AG08396 (cell line): ENCODE results near the gene TOX2.

Experiments
- DNase-seq: peaks from one replicate; pipeline ENCODE4 v3.0.0; 2012; ENCODE audit warnings: low spot score, mixed read lengths

The TOX2 gene

DNA sequence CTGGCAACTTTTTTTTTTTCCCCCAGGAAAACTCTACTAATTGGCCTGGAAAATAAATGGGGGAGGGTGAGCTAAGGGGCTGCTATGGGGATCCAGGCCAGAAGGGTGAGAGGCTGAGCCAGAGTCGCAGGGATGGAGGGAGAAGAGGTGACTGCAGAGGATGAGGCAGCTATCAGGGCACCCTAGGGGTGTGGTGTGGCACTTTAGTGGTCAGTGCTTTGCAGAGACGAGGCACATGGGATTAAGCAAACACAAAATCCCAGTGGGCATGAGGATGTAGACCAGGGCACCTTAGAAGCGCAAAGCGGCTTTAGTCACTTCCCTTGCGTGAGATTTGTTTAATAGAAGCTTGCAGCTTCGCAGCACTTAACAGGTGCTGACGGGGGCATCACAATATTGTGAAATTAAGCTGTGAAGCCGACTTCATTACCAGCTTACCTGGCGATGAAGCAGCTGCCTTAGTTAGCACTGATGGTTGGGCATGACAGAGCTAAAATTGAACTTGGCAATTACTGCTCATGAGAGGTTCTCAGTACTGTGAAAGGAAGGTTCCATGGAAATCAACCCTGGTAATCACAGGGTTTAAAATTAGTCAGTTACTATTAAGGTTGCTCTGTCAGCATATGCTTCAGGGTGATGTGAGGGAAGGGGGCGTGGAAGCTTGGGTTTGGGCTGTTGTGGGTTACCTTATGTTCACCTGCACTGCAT is 26.0 kb downstream of the TOX2 start:
- no peak for DNase-seq

DNA sequence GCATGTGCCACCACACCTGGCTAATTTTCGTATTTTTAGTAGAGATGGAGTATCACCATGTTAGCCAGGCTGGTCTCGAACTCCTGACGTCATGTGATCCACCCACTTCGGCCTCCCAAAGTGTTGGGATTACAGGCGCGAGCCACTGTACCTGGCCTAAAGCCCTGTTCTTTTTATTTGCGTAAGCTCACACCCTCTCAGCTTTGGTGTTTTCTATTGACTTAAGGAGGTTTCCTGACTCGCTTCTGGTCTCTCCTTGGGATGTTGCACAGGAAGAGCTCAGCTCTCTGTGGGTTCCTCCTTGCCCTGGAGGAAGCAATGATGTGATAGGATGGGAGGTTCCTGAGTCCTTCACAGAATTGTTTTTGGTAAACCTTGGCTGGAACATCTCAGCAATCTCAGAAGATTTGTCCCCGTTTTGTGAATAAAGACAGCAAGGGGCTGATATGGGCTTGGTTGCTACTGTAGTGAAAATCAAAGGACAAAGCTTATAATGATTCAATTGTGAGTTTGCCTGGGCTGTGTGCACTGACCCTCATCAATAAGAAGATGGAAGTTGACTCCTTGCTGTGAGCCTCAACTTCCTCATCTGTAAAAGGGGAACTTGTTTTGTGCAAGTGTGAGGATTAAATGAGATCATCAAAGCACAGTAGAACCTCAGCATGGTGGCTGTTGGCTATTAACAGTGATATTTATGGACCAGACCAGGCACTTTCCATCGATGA is 27.0 kb downstream of the TOX2 start:
- DNase-seq: no peak

DNA sequence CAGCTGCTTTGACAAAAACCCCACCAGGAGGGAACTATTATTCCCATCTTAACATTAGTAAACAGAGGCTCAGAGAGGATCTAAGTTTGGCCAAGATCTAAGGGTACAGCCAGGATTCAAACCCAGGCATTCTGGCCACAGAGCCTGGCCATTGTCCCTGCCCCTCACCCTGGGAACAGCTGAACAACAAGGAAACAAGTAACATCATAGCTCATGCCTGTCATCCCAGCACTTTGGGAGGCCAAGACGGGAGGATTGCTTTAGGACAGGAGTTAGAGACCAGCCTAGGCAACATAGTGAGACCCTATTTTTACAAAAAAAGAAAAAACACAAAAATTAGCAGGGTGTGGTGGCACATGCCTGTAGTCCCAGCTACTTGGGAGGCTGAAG is 27.5 kb downstream of the TOX2 start:
- no peak for DNase-seq

DNA sequence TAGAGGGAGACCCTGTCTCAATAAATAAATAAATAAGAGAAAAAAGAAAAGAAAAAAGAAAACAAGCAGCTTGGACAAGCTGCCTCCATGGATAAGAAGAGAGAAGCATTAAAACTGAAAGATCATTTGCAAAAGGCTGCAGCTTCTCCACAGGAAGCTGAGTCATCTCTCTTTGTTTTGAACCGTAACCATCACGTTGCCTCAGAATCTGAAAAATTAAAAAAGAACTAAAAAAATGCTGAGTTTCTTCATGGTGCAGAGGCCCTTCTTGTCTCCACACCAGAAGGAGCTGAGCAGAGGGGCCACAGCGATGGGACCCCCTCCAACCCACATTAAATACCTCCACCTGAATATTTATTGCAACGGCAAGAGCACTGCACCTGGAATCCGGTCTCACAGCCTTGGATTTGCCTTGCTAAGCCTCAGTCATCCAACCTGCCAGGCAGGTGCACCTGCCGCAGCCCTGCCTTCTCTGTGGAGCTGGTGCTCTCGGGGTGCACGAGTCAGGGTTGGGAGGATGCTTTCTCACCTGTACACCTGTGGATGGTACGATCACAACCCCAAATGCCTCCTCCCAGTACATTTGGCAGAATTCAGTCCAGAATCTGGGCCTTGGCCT is 28.1 kb downstream of the TOX2 start:
- peak; percentile 74 for DNase-seq

DNA sequence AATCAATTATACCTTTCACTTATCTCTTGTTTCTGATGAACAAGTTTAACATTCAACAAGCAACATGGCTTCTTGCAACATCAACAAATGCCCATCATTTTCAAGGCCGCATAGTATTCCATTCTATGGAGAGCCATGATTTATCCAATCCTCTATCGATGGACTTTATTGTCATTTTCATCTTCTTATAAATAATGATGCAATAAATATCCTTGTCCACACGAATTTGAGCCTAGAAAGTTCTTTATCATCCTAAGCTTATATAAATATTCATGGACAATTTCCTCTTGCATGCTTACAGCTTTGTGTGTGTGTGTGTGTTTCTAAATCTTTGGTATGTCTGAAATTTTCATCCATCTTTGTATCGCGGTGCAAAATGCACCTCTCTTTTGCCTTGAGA is 29.1 kb downstream of the TOX2 start:
- DNase-seq: no peak

DNA sequence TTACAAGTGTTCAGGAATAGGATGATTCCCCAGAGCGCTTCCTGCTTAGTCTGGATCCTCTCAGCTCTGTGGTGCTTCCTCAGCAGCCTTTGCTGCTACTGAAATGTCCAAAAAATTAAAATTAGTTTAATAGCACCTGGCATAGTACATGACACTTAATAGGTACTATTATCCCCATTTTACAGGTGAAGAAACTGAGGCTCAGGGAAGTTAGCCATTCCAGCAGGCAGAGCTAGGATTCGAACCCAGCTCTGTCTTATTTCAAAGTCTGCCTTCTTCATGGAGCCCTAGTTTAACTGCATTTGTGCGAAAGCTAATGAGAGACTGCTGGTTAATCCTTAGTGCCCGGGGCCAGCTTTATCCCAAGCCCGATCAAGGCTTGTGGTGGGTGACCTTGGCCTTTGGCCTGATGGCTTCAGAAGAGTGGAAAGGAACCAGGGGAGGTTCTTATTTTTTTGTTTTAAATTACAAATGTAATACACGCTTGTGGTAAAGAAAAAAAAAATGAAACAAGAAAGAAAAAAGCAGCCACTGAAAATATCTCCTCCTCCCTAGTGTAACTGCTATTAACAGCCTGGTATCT is 30.1 kb downstream of the TOX2 start:
- DNase-seq: no peak

DNA sequence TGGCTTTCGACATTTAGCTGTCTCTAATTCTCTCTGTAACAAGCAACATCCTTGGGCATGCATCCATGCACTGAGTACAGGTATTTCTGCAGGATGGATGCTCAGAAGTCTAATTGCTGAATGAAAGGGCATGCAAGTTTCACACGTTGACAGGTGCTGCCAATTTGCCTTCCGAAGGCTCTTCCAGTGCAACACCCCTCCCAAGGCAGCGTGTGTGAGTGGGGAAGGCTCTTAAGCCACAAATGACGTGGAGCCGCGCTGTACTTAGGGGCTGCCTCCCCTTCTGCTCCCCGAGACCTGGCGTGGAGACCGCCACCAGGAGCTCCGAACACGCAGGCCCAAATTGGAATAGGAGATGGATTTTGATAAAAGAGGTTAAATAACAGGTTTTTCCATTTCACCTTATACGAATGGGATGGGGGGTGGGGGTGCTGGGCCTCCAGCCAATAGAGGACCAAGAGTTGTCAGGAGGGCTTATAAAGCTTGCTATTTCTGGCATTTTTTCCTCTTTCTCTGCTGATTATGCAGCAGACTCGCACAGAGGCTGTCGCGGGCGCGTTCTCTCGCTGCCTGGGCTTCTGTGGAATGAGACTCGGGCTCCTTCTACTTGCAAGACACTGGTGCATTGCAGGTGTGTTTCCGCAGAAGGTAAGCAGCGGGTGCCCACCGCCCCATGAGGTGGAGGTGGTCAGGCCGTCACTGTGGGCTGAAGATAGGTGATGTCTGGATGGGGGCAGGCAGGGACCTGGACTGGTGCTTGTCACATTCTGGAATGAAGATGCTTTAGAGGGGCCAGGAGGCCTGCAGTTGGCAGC is 30.9 kb downstream of the TOX2 start:
- no peak for DNase-seq

DNA sequence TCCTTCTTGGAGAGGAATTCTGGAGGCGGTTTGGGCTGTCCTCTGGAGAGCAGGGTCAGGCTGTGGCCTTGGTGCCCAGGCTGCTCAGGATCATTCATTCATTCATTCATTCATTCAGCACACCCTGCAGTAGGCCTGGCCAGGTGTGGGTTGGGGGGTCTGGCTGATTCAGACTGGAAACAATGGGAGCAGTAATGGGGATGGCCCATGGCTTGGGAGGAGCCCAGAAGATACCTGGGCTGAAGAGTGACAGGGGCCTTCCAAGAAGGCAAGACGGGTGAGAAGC is 31.5 kb downstream of the TOX2 start:
- DNase-seq: no peak

DNA sequence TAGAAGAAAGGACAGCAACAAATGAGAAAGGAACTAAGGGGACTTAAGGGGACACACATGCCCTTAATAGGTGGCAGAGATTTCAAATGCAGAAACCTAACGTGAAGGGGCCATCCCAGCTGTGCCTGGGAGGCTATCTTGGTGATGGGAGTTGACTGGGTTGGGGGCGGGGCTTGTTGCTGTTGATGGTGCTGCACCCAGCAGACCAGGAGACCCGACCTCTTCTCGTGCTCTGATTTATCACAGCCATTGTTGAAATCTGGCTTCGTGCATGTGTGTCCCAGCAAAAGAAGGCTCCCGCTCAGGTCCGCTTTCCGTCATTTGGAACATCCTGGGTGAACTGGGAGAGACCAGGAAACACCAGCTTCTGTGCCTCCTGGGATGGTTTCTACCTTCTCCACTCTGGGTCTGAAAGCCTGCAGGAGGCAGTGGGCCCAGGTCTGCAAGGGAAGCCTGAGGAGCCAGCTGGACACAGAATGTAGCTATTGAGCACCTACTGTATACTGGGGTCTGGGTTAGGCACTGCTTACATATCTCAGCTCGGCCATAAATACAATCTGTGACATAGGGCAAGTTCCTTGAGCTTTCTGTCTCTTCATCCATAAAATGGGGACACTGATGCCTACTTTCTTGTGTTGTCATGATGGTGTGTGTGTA is 32.1 kb downstream of the TOX2 start:
- DNase-seq: no peak

DNA sequence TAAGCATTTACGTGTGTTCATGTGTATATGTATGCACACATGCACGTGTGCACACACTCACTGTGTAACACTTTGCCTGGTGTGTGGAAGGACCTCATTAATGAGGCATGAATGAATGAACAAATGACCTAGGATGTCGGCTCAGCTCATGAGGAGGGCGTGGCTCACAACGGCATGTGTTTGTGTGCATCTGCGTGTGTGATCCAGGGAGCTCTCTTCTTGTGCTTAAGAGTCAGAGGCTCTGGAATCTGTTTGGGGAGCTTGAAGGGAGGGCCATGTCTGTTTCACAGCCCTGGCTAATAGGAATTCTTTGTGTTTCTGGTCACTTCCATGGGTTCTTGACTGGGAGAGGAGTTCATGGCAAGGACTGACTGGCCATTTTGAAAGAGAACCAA is 32.7 kb downstream of the TOX2 start:
- DNase-seq: no peak

DNA sequence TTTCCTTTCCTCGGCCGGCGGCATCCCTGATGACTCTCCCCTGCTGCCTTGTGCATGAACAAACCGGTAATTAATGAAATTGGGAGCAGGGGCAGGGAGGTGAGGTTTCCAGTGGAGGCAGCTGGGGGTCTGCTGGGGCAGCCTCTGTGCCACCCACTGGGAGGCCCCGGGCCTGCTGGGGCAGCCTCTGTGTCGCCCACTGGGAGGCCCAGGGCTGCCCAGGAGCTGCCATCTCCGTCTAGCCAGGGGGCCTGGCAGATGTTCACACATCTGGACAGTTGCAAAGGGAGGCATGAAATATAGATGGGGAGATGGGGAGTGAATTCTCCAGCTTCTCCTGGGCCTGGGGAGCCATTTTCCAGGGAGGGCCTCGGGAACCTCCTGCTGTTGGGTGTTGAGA is 33.8 kb downstream of the TOX2 start:
- DNase-seq: no peak

DNA sequence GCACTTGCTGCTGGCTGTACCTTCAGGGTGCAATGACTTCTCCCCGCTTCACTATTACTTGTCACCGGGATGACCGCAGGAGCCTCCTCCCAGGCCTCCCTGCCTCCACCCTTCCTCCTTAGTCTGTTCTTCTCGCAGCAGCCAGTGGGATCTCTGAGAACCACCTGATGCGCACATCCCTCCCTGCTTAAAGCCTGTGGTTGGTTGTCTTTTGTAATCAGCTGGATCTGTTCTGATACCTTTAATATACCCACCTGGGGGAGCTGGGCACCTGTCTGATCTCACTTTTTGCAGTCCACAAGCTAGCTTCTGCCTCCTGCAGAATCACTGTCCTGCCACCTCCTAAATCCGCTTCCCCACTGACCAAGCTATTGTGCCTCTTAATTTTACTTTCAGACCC is 34.6 kb downstream of the TOX2 start:
- DNase-seq: no peak

DNA sequence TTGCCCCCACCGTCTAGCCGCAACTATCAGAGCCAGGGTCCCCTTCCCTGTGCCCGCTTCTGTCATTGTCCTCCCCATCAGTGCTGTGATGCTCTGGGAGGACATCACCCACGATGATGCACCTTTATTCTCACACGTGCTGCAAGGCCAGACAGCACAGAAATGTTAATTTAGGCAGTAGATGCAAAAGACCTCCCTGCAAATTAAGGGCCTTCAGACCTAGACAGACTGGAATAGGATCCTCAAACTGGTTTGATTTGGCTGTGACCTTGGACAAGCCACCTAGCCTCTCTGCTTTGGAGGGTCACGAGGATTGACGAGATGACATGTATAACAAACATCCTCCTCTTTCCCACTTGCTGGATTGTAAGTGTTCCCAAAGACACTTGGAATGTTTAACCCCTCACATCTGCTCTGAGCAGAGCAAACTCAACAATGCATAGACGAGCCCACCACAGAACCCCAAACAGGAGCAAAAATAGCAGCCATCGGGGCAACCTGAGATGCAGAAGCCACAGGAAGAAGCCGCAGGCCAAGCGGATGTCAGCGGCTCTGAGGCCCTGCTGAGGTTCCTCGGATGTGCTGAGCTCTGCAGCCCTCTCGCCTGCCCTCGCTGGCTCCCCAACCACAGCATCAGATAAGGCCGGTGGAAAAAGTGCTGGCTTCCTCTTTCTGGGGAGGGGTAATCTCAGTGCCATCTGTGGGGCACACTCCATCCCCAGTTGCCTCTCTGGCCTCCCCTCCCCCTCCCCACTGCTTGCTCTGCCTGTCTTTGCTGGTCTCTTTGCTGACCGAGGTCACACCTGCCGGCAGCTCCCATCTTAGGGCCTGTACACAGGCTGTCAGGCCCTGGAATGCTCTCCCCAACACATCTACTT is 35.3 kb downstream of the TOX2 start:
- DNase-seq: no peak

DNA sequence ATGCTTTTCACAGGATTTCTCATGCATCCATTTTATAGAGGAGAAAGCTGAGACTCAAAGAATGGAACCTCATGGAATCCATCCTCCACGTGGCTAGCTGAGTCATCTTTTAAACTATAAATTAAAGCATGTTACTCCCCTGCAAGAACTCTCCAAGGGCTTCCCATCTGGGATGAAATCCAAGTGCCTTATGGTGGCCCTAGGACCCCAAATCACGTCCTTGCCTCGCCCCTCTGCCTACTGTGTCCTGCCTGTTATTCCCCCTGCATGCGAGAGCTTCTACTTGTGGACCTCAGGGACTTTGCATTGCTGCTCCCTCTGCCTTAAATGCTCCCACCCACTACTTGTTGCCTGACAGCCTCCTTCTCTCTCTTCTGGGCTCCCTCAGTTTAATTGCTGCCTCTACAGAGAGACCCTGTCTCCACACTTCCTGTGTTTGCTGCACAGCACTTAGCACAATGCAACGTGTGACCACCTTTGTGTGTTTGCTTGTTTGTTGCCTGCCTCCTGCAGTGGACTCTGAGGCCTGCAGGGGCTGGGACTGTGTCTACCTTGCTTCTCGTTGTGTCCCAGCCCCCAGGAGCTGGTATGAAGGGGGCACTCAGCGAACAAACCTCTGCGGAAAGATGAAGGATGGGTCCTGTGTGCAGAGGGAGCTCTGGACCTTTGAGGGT is 39.4 kb downstream of the TOX2 start:
- no peak for DNase-seq

DNA sequence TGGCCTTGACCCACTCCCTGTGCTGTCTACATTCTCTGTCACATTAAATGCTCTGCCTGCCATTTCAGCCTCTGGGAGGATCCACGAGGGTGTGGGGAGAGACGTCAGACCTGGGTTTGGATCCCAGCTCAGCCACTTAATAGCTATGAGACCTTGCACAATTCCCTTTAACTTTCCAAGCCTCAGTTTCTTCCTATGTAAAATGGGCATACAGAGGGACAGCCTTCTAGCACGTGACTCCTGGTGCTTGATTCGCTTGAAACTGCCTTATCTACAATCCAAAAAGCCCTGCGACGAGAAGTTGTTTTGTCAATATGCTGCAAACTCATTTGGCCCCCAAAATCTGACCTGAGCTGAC is 40.0 kb downstream of the TOX2 start:
- no peak for DNase-seq

DNA sequence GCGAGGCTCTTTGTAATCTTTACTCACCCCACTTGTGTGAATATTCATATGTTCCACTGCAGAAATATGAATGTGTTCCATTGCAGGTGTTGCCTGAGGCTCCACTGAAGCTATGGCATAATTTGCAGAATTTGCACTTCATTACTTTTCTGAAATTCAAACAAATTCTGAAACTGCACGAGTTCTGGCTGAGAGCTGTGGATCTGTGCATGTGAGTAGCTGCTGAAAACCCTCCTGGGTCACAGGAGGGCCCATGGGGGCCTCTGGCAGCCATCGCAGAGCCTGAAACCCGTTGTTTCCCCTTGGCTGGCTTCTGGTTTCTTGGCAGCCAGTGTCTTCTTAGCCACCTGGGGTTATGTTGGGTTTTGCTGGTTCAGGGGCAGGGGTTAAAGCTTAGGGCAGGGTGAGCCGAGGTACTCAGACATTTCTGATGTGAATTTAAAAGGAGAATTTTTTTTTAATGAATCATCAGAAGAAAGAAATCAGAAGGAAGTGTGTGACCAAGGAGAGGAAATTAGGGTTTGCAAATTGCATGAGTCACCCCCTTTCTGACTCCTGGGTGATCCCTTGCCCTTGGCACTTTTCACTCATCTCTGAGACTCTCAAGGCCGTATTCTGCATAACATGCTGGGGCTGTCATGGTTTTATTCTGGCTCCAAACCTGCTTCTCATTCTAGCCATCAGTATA is 40.6 kb downstream of the TOX2 start:
- DNase-seq: peak; percentile 84

DNA sequence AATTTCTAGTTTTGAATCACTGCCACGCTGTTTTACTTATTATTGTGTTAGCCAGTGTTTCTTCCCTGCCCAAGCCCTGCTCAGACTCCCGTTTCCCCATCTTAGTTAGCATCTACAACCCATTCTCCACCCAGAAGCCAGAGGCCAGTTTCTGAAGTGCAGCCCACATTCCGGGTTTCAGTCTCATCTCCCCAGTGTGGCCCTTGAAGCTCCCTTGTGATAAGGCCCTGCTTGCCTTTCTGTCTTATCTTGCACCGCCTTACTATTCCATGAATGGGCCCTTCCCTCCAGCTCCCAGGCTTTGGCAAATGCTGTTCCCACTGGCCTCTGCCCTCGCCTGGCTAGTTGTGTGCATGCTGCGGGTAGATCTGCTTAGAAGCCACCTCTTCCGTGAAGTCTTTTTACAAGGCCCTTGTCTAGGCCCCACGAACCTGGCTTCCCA is 41.1 kb downstream of the TOX2 start:
- DNase-seq: no peak

DNA sequence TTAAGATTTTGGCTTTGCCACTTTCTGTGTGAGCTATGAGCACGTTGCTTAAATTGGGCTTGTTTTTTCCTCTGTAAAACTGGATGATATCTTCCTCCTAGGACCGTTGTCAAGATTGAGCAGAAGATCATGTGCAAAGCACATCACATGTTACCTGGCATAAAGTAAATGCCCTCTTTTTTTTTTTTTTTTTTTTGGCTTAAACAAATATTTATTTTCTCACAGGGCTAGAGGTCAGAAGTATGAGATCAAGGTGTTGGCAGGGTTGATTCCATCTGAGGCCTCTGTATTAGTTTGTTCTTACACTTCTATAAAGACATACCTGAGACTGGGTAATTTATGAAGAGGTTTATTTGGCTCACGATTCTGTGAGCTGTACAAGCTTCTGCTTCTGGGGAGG is 42.7 kb downstream of the TOX2 start:
- DNase-seq: no peak

DNA sequence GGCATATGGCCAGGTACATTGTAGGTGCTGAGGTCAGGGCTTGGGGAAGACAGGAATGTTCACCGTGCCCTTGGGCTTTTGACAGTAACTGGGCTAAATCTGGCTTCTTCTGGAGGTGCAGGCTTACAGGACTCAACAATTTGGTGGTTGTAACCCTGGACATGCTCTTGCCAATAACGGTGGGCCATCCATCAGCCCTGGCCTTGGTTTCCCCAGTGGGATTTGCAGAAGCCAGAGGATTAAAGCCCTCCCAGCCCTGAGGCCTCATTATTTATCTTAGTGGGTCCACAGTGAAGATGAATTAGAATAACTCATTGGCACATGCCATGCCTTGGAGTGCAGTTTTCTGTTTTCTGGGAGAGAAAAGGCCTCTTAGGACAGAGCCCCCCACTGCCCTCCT is 44.0 kb downstream of the TOX2 start:
- DNase-seq: no peak
